K562 (cell line): ENCODE data around the gene GATAD2B. TPM values are rescaled to one million over a fixed set of nuclear protein-coding genes. Genes with fewer than 3 reads are reported as not detected.

ENCODE experiments used
- CHCHD3 ChIP-seq: fragments of 250-450 bp; sonication (Bioruptor Pico); IDR thresholded peaks from 2 replicates; pipeline ENCODE4 v2.1.2; 2022; ENCODE audit warnings: mild to moderate bottlenecking
- CXXC5 ChIP-seq: fragments of 250-450 bp; sonication (Bioruptor Pico); IDR thresholded peaks from 2 replicates; pipeline ENCODE4 v1.8.0; 2022; ENCODE audit warnings: inconsistent platforms, mild to moderate bottlenecking, moderate library complexity
- DPF2 ChIP-seq: fragments of 450-650 bp; IDR thresholded peaks from 2 replicates; pipeline ENCODE4 v1.6.1; 2016
- ESRRA ChIP-seq: fragments of 450-650 bp; IDR thresholded peaks from 2 replicates; pipeline ENCODE4 v1.6.1; 2014; ENCODE audit warnings: low read depth, mild to moderate bottlenecking, moderate library complexity, borderline replicate concordance
- FIP1L1 ChIP-seq: fragments of 200-400 bp; formaldehyde crosslinking; IDR thresholded peaks from 2 replicates; pipeline ENCODE4 v1.6.1; 2018; ENCODE audit warnings: mild to moderate bottlenecking, low read depth, low read length; ENCODE audit not compliant: poor library complexity, severe bottlenecking
- GABPA ChIP-seq: fragments of 200-800 bp; sonication (Bioruptor generic); conservative IDR thresholded peaks from 2 replicates; pipeline ENCODE4 v1.6.1; 2016; ENCODE audit warnings: low read depth, missing genetic modification characterization, missing compliant biosample characterization
- GATAD2A ChIP-seq: fragments of 450-650 bp; IDR thresholded peaks from 2 replicates; pipeline ENCODE4 v1.6.1; 2017
- HDAC1 ChIP-seq, 2 experiments: fragments of 450-650 bp; IDR thresholded peaks; 2 replicates each; pipeline ENCODE4 v1.6.1; 2016 to 2017; ENCODE audit warnings: inconsistent platforms in 1 of 2, mild to moderate bottlenecking in 1 of 2, moderate library complexity in 1 of 2
- KAT2B ChIP-seq: IDR thresholded peaks from one replicate; pipeline ENCODE4 v1.6.1; 2012; ENCODE audit warnings: low read depth, mild to moderate bottlenecking, control low read depth, inconsistent platforms, low read length, moderate library complexity
- MAX ChIP-seq: sonication (generic); formaldehyde crosslinking; IDR thresholded peaks from 2 replicates; pipeline ENCODE4 v1.9.0; 2022; ENCODE audit warnings: mild to moderate bottlenecking, missing genetic modification reagents
- NR2C1 ChIP-seq, 2 experiments: fragments of 450-650 bp; IDR thresholded peaks; 2 replicates each; pipeline ENCODE4 v1.6.1; 2017; ENCODE audit warnings: mild to moderate bottlenecking in 2 of 2, antibody characterized with exemption in 1 of 2, inconsistent platforms in 1 of 2, missing compliant biosample characterization in 1 of 2, missing genetic modification characterization in 1 of 2
- NR2C2 ChIP-seq, 2 experiments: fragments of 200-800 bp in 1 of 2; sonication (Bioruptor generic) in 1 of 2; sonication (generic) in 1 of 2; formaldehyde crosslinking in 1 of 2; IDR thresholded peaks; 2 replicates each; pipeline versions ENCODE4 v1.6.1 to v1.8.0; 2016 to 2022; ENCODE audit warnings: mild to moderate bottlenecking in 1 of 2, missing compliant biosample characterization in 1 of 2, missing genetic modification characterization in 1 of 2, missing genetic modification reagents in 1 of 2
- RAD21 ChIP-seq, 2 experiments: fragments of 250-450 bp in 1 of 2; fragments of 450-650 bp in 1 of 2; sonication (Bioruptor Pico) in 1 of 2; formaldehyde crosslinking in 1 of 2; IDR thresholded peaks in 1 of 2; conservative IDR thresholded peaks in 1 of 2; 2 replicates each; pipeline versions ENCODE4 v1.4.0 to v1.8.0; 2020 to 2022; ENCODE audit warnings: mild to moderate bottlenecking in 2 of 2, moderate library complexity in 1 of 2
- RB1 ChIP-seq: fragments of 450-650 bp; IDR thresholded peaks from 2 replicates; pipeline ENCODE4 v1.6.1; 2017; ENCODE audit warnings: low read depth, mild to moderate bottlenecking
- RBFOX2 ChIP-seq: fragments of 200-400 bp; formaldehyde crosslinking; IDR thresholded peaks from 2 replicates; pipeline ENCODE4 v1.6.1; 2017; ENCODE audit warnings: low read depth, mild to moderate bottlenecking, low read length, moderate library complexity
- RBM39 ChIP-seq: fragments of 200-400 bp; formaldehyde crosslinking; optimal IDR thresholded peaks from 2 replicates; pipeline ENCODE3; 2018; ENCODE audit warnings: low read depth, low read length
- TBL1XR1 ChIP-seq, 2 experiments: IDR thresholded peaks; 2 replicates each; pipeline ENCODE4 v1.6.1; 2012; ENCODE audit warnings: improper control_type of control experiment in 2 of 2, low read length in 2 of 2, mild to moderate bottlenecking in 1 of 2
- TEAD4 ChIP-seq, 2 experiments: sonication (generic) in 1 of 2; formaldehyde crosslinking in 1 of 2; IDR thresholded peaks; 2 replicates each; pipeline versions ENCODE4 v1.6.1 to v1.8.0; 2012 to 2022; ENCODE audit warnings: borderline replicate concordance in 1 of 2, inconsistent platforms in 1 of 2, low read length in 1 of 2, mild to moderate bottlenecking in 1 of 2, missing genetic modification reagents in 1 of 2
- THRA ChIP-seq: fragments of 450-650 bp; IDR thresholded peaks from 2 replicates; pipeline ENCODE4 v1.6.1; 2017; ENCODE audit warnings: mild to moderate bottlenecking, moderate library complexity
- U2AF1 ChIP-seq: fragments of 200-400 bp; formaldehyde crosslinking; optimal IDR thresholded peaks from 2 replicates; pipeline ENCODE3; 2017; ENCODE audit warnings: mild to moderate bottlenecking, low read depth, low read length, moderate library complexity
- U2AF2 ChIP-seq: fragments of 200-400 bp; formaldehyde crosslinking; optimal IDR thresholded peaks from 2 replicates; pipeline ENCODE3; 2017; ENCODE audit warnings: low read depth, mild to moderate bottlenecking, low read length
- USF1 ChIP-seq: sonication (generic); formaldehyde crosslinking; IDR thresholded peaks from 2 replicates; pipeline ENCODE4 v1.9.0; 2022; ENCODE audit warnings: mild to moderate bottlenecking, missing genetic modification reagents
- XRCC5 ChIP-seq: fragments of 200-400 bp; formaldehyde crosslinking; IDR thresholded peaks from 2 replicates; pipeline ENCODE4 v1.6.1; 2017; ENCODE audit warnings: low read depth, mild to moderate bottlenecking, low read length
- ZBTB7A ChIP-seq: IDR thresholded peaks from 2 replicates; pipeline ENCODE4 v1.6.1; 2011; ENCODE audit warnings: low read depth, mild to moderate bottlenecking, low read length, moderate library complexity, borderline replicate concordance; ENCODE audit not compliant: control insufficient read depth
- ZNF197 ChIP-seq: fragments of 200-800 bp; sonication (Bioruptor generic); IDR thresholded peaks from 2 replicates; pipeline ENCODE4 v1.6.1; 2016; ENCODE audit warnings: low read depth, missing genetic modification characterization, missing compliant biosample characterization
- ZNF408 ChIP-seq: fragments of 250-450 bp; sonication (Bioruptor Pico); IDR thresholded peaks from 2 replicates; pipeline ENCODE4 v1.4.0; 2020; ENCODE audit warnings: low read depth, mild to moderate bottlenecking, moderate library complexity
- polyA plus RNA-seq, 8 experiments: library from polyadenylated mRNA; depleted of rRNA in 4 of 8; stranded (reverse) in 5 of 8; unstranded in 3 of 8; fragments of >200 nt; fragmentation: Nextera tagmentation in 2 of 8; fragmentation: Illumina TruSeq in 1 of 8; extraction: Ambion mirVana in 2 of 8; extraction: Trizol in 1 of 8; gene quantifications; 2 replicates each; pipeline versions ENCODE4 v1.2.1 to v1.2.3, GENCODE V29; 2011 to 2014; ENCODE audit warnings: inconsistent platforms in 1 of 8, missing spikeins in 1 of 8
- total RNA-seq, 7 experiments: library from RNA; depleted of rRNA in 6 of 7; stranded (reverse); fragments of >200 nt in 6 of 7; fragmentation: Illumina TruSeq in 2 of 7; extraction: Trizol in 2 of 7; gene quantifications; 2 replicates each; pipeline versions ENCODE4 v1.2.1 to v1.2.3, GENCODE V29; 2011 to 2021; ENCODE audit warnings: low replicate concordance in 1 of 7

Gene GATAD2B
- total and polyA plus RNA-seq, 9 of the 15 experiments (the other 6 are each of a cell fraction or from before 2014, with no cell fraction given): 1.5 to 40.2 (median 4.9) TPM

GRCh38 chr1:153946622-153947241 lies 24.0 kb upstream of the GATAD2B start, which contains the start of gene DENND4B (continued):
- TF ChIP-seq RAD21 (CRISPR knock-in tag; conservative IDR thresholded peaks at IDR 0.05 in 1 of 2, IDR thresholded peaks at IDR 0.05 in 1 of 2) (peak; percentile 44 to 57; a peak in 3 of 4 replicates), DPF2 (0 out of 2 replicates have a peak, but pooled peaks have one; percentile 32), CXXC5 (peak; percentile 47), XRCC5 (peak; percentile 89), ZNF408 (CRISPR knock-in tag) (no peak), USF1 (no peak), ESRRA (peak; percentile 37; the same call in 1 of the 2 replicates), FIP1L1 (peak; percentile 78), NR2C1 (IDR thresholded peaks at IDR 0.05) (peak; percentile 74), NR2C1 (tag; IDR thresholded peaks at IDR 0.05) (peak; percentile 74), TBL1XR1 (IDR thresholded peaks at IDR 0.05; ENCODE audit: low read length in 2 of 2) (peak in 1 of 2 experiments; percentile 47; a peak in 1 of 4 replicates), GABPA (tag) (0 out of 2 replicates have a peak, but pooled peaks have one; percentile 63), U2AF2 (no peak), ZNF197 (CRISPR knock-in tag) (no peak), KAT2B (no peak), U2AF1 (peak; percentile 45), HDAC1 (IDR thresholded peaks at IDR 0.05) (peak in 1 of 2 experiments; percentile 47; a peak in 1 of 4 replicates), TEAD4 (IDR thresholded peaks at IDR 0.05; ENCODE audit: low read length) (0 out of 2 replicates have a peak, but pooled peaks have one; percentile 14), TEAD4 (CRISPR knock-in tag; IDR thresholded peaks at IDR 0.05; ENCODE audit: borderline replicate concordance) (no peak), CHCHD3 (CRISPR knock-in tag) (no peak), MAX (CRISPR knock-in tag) (peak; percentile 37; the same call in 1 of the 2 replicates), GATAD2A (peak; percentile 36; the same call in 1 of the 2 replicates), RB1 (peak; percentile 84), ZBTB7A (peak; percentile 67; the same call in 1 of the 2 replicates), THRA (peak; percentile 91), RBFOX2 (peak; percentile 64), RBM39 (no peak), NR2C2 (CRISPR knock-in tag; IDR thresholded peaks at IDR 0.05) (no peak), NR2C2 (tag; IDR thresholded peaks at IDR 0.05) (peak; percentile 95)
